WTC11 (cell line): ENCODE measurements around the gene GATD1. TPM values are rescaled to one million over a fixed set of nuclear protein-coding genes. Genes with fewer than 3 reads are reported as not detected.

ENCODE experiments used
- ATAC-seq: fragments of 200-7000 bp; cut with Tn5 transposase; 2 replicates; pipeline ENCODE4 v1.10.0; 2021; ENCODE audit warnings: mild to moderate bottlenecking, moderate library complexity
- CTCF ChIA-PET: fragments of 300-600 bp; sonication (Branson Sonifier 250); formaldehyde crosslinking; loops from one replicate; lab custom pipeline; 2021; ENCODE audit warnings: antibody characterized with exemption; lab: Charles Lee
- POLR2A ChIA-PET: fragments of 350-600 bp; sonication (Branson Sonifier 250); formaldehyde crosslinking; loops from one replicate; lab custom pipeline; 2021; ENCODE audit warnings: antibody characterized with exemption; lab: Charles Lee
- DNase-seq: peaks from one replicate; pipeline ENCODE4 v3.0.0; 2021; ENCODE audit warnings: low spot score
- H3K27ac Mint-ChIP-seq: 2 replicates; pipeline ENCODE4 v1.8.0; 2021; ENCODE audit warnings: mixed read lengths
- H3K27me3 Mint-ChIP-seq: 2 replicates; pipeline ENCODE4 v1.8.0; 2021; ENCODE audit warnings: low read depth, mild to moderate bottlenecking, moderate library complexity, mixed read lengths
- H3K36me3 Mint-ChIP-seq: 2 replicates; pipeline ENCODE4 v1.8.0; 2021; ENCODE audit warnings: mixed read lengths
- H3K4me1 Mint-ChIP-seq: 2 replicates; pipeline ENCODE4 v1.8.0; 2022; ENCODE audit warnings: mixed read lengths
- H3K4me3 Mint-ChIP-seq: 2 replicates; pipeline ENCODE4 v1.8.0; 2021; ENCODE audit warnings: mild to moderate bottlenecking, moderate library complexity, mixed read lengths
- H3K9me3 Mint-ChIP-seq: 2 replicates; pipeline ENCODE4 v1.8.0; 2021; ENCODE audit warnings: mixed read lengths
- GRHL2 ChIP-seq: fragments of 250-450 bp; sonication (Bioruptor Pico); IDR thresholded peaks from 2 replicates; pipeline ENCODE4 v1.8.0; 2022; ENCODE audit warnings: mild to moderate bottlenecking, moderate library complexity; ENCODE audit not compliant: insufficient replicate concordance, severe bottlenecking
- JAZF1 ChIP-seq: fragments of 250-450 bp; sonication (Bioruptor Pico); IDR thresholded peaks from 2 replicates; pipeline ENCODE4 v1.9.0; 2021; ENCODE audit warnings: moderate library complexity, mild to moderate bottlenecking, inconsistent platforms
- PRRX2 ChIP-seq: fragments of 250-450 bp; sonication (Bioruptor Pico); IDR thresholded peaks from 2 replicates; pipeline ENCODE4 v1.8.0; 2021; ENCODE audit warnings: mild to moderate bottlenecking
- RORB ChIP-seq: fragments of 250-450 bp; sonication (Bioruptor Pico); IDR thresholded peaks from 2 replicates; pipeline ENCODE4 v1.9.0; 2021; ENCODE audit warnings: mild to moderate bottlenecking
- ZBTB21 ChIP-seq: sonication (generic); formaldehyde crosslinking; IDR thresholded peaks from 2 replicates; pipeline ENCODE4 v1.8.1; 2023; ENCODE audit warnings: mild to moderate bottlenecking, missing genetic modification reagents, borderline replicate concordance
- ZNF416 ChIP-seq: fragments of 250-450 bp; sonication (Bioruptor Pico); IDR thresholded peaks from 2 replicates; pipeline ENCODE4 v1.9.0; 2021; ENCODE audit warnings: mild to moderate bottlenecking, inconsistent platforms
- total RNA-seq: library from RNA; stranded (reverse); gene quantifications from 3 replicates; pipeline ENCODE4 v1.2.3, GENCODE V29; 2021
- TF ChIP-seq, protein P1 (sequence below): sonication (generic); formaldehyde crosslinking; IDR thresholded peaks from 2 replicates; pipeline ENCODE4 v1.8.1; 2022; ENCODE audit warnings: low read depth, missing genetic modification reagents, borderline replicate concordance
- TF ChIP-seq, protein P2 (sequence below): fragments of 250-450 bp; sonication (Bioruptor Pico); IDR thresholded peaks from 2 replicates; pipeline ENCODE4 v2.1.2; 2022; ENCODE audit warnings: mild to moderate bottlenecking, moderate library complexity
- TF ChIP-seq, protein P3 (sequence below): sonication (generic); formaldehyde crosslinking; IDR thresholded peaks from 2 replicates; pipeline ENCODE4 v1.8.0; 2023; ENCODE audit warnings: mild to moderate bottlenecking, missing genetic modification reagents
- TF ChIP-seq, protein P4 (sequence below): sonication (generic); formaldehyde crosslinking; IDR thresholded peaks from 2 replicates; pipeline ENCODE4 v1.8.1; 2023; ENCODE audit warnings: mild to moderate bottlenecking, missing genetic modification reagents
- TF ChIP-seq, protein P5 (sequence below): sonication (generic); formaldehyde crosslinking; IDR thresholded peaks from 2 replicates; pipeline ENCODE4 v1.8.0; 2022; ENCODE audit warnings: missing genetic modification reagents
- TF ChIP-seq, protein P6 (sequence below): fragments of 250-450 bp; sonication (Bioruptor Pico); IDR thresholded peaks from 2 replicates; pipeline ENCODE4 v1.9.0; 2021; ENCODE audit warnings: mild to moderate bottlenecking
- TF ChIP-seq, protein P7 (sequence below): sonication (generic); formaldehyde crosslinking; IDR thresholded peaks from 2 replicates; pipeline ENCODE4 v1.8.1; 2022; ENCODE audit warnings: low read depth, mild to moderate bottlenecking, moderate library complexity, missing genetic modification reagents, borderline replicate concordance

GATD1 gene
- total RNA-seq, 1 experiment from 2014 or later = 87.6 TPM

DNA sequence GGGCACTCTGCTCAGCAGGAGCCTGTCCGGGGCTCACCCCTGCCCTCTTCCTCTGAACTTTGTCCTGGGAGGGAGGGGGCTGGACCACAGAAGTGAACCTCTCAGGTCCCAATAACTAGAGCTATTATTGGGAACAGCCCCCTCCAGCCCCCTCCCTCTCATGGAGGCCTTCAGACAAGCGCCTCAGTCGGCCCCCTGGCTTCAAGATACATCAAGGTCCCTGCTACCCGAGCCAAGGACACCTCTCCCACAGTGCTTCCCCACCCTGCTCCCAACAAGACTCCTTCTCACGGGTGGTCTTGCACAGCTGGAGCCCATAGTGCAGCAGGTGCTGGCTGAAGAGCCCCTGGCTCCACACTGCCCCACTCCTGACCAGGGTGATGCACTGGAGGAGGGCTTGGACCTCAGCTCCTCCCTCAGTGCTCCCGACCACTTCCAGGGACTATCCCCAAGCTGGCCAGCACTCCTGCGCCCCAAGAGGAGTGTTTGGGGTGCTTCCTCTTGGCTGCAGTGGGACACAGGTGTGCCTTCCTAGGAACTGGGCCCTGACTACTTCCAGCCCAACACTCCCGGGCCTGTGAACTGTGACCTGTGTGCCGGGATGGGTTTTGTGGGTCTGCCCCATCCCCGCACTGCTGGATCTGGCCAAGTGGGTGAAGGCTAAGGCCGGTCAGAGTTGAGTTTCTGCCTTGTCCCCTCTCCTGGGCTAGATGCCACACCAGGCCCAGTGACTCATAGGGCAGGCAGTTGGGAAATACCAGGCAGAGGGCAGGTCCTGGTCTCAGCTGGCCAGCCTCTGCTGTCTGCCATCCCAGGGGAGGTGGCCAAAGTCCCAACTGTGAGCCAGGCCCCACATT, 43.6 kb upstream of the GATD1 start:
- peak overlapping the region; percentile 72 for H3K4me3 Mint-ChIP-seq
- CTCF ChIA-PET = interaction anchor here (0.6 to 2.7 kb wide), 6 partner anchors 12 to 101 kb away, joined by 3 to 6 read pairs (median 4); no protein-coding TSS in a partner anchor
- no peak for ATAC-seq
- TF ChIP-seq, protein P1, sequence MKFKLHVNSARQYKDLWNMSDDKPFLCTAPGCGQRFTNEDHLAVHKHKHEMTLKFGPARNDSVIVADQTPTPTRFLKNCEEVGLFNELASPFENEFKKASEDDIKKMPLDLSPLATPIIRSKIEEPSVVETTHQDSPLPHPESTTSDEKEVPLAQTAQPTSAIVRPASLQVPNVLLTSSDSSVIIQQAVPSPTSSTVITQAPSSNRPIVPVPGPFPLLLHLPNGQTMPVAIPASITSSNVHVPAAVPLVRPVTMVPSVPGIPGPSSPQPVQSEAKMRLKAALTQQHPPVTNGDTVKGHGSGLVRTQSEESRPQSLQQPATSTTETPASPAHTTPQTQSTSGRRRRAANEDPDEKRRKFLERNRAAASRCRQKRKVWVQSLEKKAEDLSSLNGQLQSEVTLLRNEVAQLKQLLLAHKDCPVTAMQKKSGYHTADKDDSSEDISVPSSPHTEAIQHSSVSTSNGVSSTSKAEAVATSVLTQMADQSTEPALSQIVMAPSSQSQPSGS (CRISPR knock-in tag) = no peak
- TF ChIP-seq, protein P2, sequence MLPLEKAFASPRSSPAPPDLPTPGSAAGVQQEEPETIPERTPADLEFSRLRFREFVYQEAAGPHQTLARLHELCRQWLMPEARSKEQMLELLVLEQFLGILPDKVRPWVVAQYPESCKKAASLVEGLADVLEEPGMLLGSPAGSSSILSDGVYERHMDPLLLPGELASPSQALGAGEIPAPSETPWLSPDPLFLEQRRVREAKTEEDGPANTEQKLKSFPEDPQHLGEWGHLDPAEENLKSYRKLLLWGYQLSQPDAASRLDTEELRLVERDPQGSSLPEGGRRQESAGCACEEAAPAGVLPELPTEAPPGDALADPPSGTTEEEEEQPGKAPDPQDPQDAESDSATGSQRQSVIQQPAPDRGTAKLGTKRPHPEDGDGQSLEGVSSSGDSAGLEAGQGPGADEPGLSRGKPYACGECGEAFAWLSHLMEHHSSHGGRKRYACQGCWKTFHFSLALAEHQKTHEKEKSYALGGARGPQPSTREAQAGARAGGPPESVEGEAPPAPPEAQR (CRISPR knock-in tag) = no peak
- TF ChIP-seq ZBTB21 (CRISPR knock-in tag) (no peak), RORB (CRISPR knock-in tag) (no peak), PRRX2 (CRISPR knock-in tag) (no peak), ZNF416 (no peak), GRHL2 (CRISPR knock-in tag) (no peak), JAZF1 (no peak)
- TF ChIP-seq, protein P3, sequence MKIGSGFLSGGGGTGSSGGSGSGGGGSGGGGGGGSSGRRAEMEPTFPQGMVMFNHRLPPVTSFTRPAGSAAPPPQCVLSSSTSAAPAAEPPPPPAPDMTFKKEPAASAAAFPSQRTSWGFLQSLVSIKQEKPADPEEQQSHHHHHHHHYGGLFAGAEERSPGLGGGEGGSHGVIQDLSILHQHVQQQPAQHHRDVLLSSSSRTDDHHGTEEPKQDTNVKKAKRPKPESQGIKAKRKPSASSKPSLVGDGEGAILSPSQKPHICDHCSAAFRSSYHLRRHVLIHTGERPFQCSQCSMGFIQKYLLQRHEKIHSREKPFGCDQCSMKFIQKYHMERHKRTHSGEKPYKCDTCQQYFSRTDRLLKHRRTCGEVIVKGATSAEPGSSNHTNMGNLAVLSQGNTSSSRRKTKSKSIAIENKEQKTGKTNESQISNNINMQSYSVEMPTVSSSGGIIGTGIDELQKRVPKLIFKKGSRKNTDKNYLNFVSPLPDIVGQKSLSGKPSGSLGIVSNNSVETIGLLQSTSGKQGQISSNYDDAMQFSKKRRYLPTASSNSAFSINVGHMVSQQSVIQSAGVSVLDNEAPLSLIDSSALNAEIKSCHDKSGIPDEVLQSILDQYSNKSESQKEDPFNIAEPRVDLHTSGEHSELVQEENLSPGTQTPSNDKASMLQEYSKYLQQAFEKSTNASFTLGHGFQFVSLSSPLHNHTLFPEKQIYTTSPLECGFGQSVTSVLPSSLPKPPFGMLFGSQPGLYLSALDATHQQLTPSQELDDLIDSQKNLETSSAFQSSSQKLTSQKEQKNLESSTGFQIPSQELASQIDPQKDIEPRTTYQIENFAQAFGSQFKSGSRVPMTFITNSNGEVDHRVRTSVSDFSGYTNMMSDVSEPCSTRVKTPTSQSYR (CRISPR knock-in tag) = no peak
- TF ChIP-seq, protein P4, sequence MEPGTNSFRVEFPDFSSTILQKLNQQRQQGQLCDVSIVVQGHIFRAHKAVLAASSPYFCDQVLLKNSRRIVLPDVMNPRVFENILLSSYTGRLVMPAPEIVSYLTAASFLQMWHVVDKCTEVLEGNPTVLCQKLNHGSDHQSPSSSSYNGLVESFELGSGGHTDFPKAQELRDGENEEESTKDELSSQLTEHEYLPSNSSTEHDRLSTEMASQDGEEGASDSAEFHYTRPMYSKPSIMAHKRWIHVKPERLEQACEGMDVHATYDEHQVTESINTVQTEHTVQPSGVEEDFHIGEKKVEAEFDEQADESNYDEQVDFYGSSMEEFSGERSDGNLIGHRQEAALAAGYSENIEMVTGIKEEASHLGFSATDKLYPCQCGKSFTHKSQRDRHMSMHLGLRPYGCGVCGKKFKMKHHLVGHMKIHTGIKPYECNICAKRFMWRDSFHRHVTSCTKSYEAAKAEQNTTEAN (CRISPR knock-in tag) = no peak
- TF ChIP-seq, protein P5, sequence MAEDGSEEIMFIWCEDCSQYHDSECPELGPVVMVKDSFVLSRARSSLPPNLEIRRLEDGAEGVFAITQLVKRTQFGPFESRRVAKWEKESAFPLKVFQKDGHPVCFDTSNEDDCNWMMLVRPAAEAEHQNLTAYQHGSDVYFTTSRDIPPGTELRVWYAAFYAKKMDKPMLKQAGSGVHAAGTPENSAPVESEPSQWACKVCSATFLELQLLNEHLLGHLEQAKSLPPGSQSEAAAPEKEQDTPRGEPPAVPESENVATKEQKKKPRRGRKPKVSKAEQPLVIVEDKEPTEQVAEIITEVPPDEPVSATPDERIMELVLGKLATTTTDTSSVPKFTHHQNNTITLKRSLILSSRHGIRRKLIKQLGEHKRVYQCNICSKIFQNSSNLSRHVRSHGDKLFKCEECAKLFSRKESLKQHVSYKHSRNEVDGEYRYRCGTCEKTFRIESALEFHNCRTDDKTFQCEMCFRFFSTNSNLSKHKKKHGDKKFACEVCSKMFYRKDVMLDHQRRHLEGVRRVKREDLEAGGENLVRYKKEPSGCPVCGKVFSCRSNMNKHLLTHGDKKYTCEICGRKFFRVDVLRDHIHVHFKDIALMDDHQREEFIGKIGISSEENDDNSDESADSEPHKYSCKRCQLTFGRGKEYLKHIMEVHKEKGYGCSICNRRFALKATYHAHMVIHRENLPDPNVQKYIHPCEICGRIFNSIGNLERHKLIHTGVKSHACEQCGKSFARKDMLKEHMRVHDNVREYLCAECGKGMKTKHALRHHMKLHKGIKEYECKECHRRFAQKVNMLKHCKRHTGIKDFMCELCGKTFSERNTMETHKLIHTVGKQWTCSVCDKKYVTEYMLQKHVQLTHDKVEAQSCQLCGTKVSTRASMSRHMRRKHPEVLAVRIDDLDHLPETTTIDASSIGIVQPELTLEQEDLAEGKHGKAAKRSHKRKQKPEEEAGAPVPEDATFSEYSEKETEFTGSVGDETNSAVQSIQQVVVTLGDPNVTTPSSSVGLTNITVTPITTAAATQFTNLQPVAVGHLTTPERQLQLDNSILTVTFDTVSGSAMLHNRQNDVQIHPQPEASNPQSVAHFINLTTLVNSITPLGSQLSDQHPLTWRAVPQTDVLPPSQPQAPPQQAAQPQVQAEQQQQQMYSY (CRISPR knock-in tag) = no peak
- TF ChIP-seq, protein P6, sequence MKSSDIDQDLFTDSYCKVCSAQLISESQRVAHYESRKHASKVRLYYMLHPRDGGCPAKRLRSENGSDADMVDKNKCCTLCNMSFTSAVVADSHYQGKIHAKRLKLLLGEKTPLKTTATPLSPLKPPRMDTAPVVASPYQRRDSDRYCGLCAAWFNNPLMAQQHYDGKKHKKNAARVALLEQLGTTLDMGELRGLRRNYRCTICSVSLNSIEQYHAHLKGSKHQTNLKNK (CRISPR knock-in tag) = no peak
- TF ChIP-seq, protein P7, sequence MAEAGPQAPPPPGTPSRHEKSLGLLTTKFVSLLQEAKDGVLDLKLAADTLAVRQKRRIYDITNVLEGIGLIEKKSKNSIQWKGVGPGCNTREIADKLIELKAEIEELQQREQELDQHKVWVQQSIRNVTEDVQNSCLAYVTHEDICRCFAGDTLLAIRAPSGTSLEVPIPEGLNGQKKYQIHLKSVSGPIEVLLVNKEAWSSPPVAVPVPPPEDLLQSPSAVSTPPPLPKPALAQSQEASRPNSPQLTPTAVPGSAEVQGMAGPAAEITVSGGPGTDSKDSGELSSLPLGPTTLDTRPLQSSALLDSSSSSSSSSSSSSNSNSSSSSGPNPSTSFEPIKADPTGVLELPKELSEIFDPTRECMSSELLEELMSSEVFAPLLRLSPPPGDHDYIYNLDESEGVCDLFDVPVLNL (CRISPR knock-in tag) = no peak
- TF ChIP-seq, all 79 proteins: peak for 0
- Mint-ChIP-seq H3K4me1 (peaks cover 9% of the 10 kb centered on the region), H3K9me3 (no peaks in the 10 kb centered on the region), H3K27ac (no peak overlapping the region), H3K27me3 (no peaks in the 10 kb centered on the region; the same call in 1 of the 2 replicates), H3K36me3 (no peaks in the 10 kb centered on the region)
- POLR2A ChIA-PET = interaction anchor here (1.4 to 3.4 kb wide), 3 partner anchors 9 to 16 kb away, joined by 6 to 38 read pairs (median 18); partner anchors contain the start of genes CRACR2B and RPLP2
- no peak for DNase-seq
